Measurements from ENCODE around the gene RPAP3.

Gene RPAP3

GRCh38 chr12:47612953-47613352, 92.9 kb downstream of the RPAP3 start:
- peaks cover 5% of the 10 kb centered on the region; the same call in 1 of the 2 replicates for H3K9me3 ChIP-seq (ENCODE audit: low read length)
- H3K4me1 ChIP-seq (ENCODE audit: insufficient read depth, low read length, severe bottlenecking) = no peaks in the 10 kb centered on the region

GRCh38 chr12:47611906-47612305, 93.9 kb downstream of the RPAP3 start:
- H3K79me2 ChIP-seq (ENCODE audit: insufficient read depth, low read length) = no peaks in the 10 kb centered on the region
- H4K20me1 ChIP-seq (ENCODE audit: insufficient read depth, low read length) = no peaks in the 10 kb centered on the region
- TF ChIP-seq CTCF (IDR thresholded peaks at IDR 0.05; ENCODE audit: low read length) = no peak
- no peak for TF ChIP-seq EZH2 (IDR thresholded peaks at IDR 0.05; ENCODE audit: borderline replicate concordance, low read length)
- no peak overlapping the region for H2AFZ ChIP-seq (ENCODE audit: low read length)
- no peak overlapping the region for H3K27ac ChIP-seq (ENCODE audit: low read depth, low read length, poor library complexity, severe bottlenecking)
- no peaks in the 10 kb centered on the region for H3F3A ChIP-seq (ENCODE audit: insufficient read depth, low read length)
- H3K27me3 ChIP-seq (ENCODE audit: insufficient read depth, low read length) = no peaks in the 10 kb centered on the region
- no peak overlapping the region for H3K4me2 ChIP-seq (ENCODE audit: low read length)
- no peak overlapping the region for H3K9ac ChIP-seq (ENCODE audit: low read length)
- no peaks in the 10 kb centered on the region for H3K36me3 ChIP-seq (ENCODE audit: insufficient read depth, low read length)
- no peak overlapping the region for H3K4me3 ChIP-seq (ENCODE audit: low read depth, low read length, poor library complexity, severe bottlenecking)
- peaks cover 5% of the 10 kb centered on the region; the same call in 1 of the 2 replicates for H3K9me3 ChIP-seq (ENCODE audit: low read length)
- no peaks in the 10 kb centered on the region for H3K4me1 ChIP-seq (ENCODE audit: insufficient read depth, low read length, severe bottlenecking)
- no peaks in the 10 kb centered on the region for H3K9me2 ChIP-seq (ENCODE audit: low read depth, low read length)

More at GRCh38 chr12:47612953-47613352, 92.9 kb downstream of the RPAP3 start:
- Histone ChIP-seq H3K4me3 (ENCODE audit: low read depth, low read length, poor library complexity, severe bottlenecking) (no peak overlapping the region), H3K27me3 (ENCODE audit: insufficient read depth, low read length) (no peaks in the 10 kb centered on the region), H4K20me1 (ENCODE audit: insufficient read depth, low read length) (no peaks in the 10 kb centered on the region), H3K9me2 (ENCODE audit: low read depth, low read length) (no peaks in the 10 kb centered on the region), H2AFZ (ENCODE audit: low read length) (no peak overlapping the region), H3K4me2 (ENCODE audit: low read length) (no peak overlapping the region), H3K27ac (ENCODE audit: low read depth, low read length, poor library complexity, severe bottlenecking) (no peak overlapping the region), H3K36me3 (ENCODE audit: insufficient read depth, low read length) (no peaks in the 10 kb centered on the region), H3K9ac (ENCODE audit: low read length) (no peak overlapping the region), H3F3A (ENCODE audit: insufficient read depth, low read length) (no peaks in the 10 kb centered on the region), H3K79me2 (ENCODE audit: insufficient read depth, low read length) (no peaks in the 10 kb centered on the region)
- no peak for TF ChIP-seq CTCF (IDR thresholded peaks at IDR 0.05; ENCODE audit: low read length)
- no peak for TF ChIP-seq EZH2 (IDR thresholded peaks at IDR 0.05; ENCODE audit: borderline replicate concordance, low read length)
